Transverse colon (tissue), 4 donors: Measurements from ENCODE around the gene FLYWCH1. TPM values are rescaled to one million over a fixed set of nuclear protein-coding genes. Genes with fewer than 3 reads are reported as not detected.

Experiments used
- DNase-seq: peaks from one replicate; pipeline ENCODE4 v3.0.0-alpha.2; 2019
- H3K27ac ChIP-seq, 4 donors: fragments of 200-600 bp; sonication (generic); 2 replicates each; pipeline ENCODE4 v1.5.1; 2016 to 2018; ENCODE audit warnings: inconsistent platforms in 4 of 4
- H3K27me3 ChIP-seq: fragments of 200-600 bp; sonication (generic); 2 replicates; pipeline ENCODE4 v1.5.1; 2017; ENCODE audit warnings: inconsistent platforms
- H3K36me3 ChIP-seq, 4 donors: fragments of 200-600 bp; sonication (generic); 2 replicates each; pipeline ENCODE4 v1.5.1; 2017 to 2019; ENCODE audit warnings: inconsistent platforms in 4 of 4
- H3K4me1 ChIP-seq, 4 donors: fragments of 200-600 bp; sonication (generic); 2 replicates each; pipeline ENCODE4 v1.5.1; 2017 to 2020; ENCODE audit warnings: inconsistent platforms in 4 of 4
- H3K4me3 ChIP-seq, 4 donors: fragments of 200-600 bp; sonication (generic); 1 replicate in 1 of 4; 2 replicates in 3 of 4; pipeline versions ENCODE4 v1.5.1 to v1.6.1; 2017 to 2019; ENCODE audit warnings: inconsistent platforms in 4 of 4
- H3K9me3 ChIP-seq, 2 donors: fragments of 200-600 bp; sonication (generic); 2 replicates each; pipeline ENCODE4 v1.5.1; 2017 to 2019; ENCODE audit warnings: inconsistent platforms in 2 of 2
- EP300 ChIP-seq: sonication (generic); formaldehyde crosslinking; IDR thresholded peaks from one replicate; pipeline ENCODE4 v1.6.1; 2017; ENCODE audit warnings: antibody characterized with exemption, low read depth
- POLR2A ChIP-seq: fragments of 450-650 bp; IDR thresholded peaks from one replicate; pipeline ENCODE4 v1.6.1; 2016; ENCODE audit warnings: antibody characterized with exemption, mild to moderate bottlenecking, moderate library complexity
- POLR2AphosphoS5 ChIP-seq, 3 donors: sonication (generic); formaldehyde crosslinking; IDR thresholded peaks; one replicate each; pipeline ENCODE4 v1.6.1; 2016; ENCODE audit warnings: antibody characterized with exemption in 3 of 3
- whole genome bisulfite sequencing, 2 donors: methylation state at CpG; one replicate each; pipeline ENCODE4 v1.1.5; 2018; ENCODE audit warnings: low coverage in 1 of 2; 5-methylcytosine and 5-hydroxymethylcytosine counted together
- in situ Hi-C, 4 donors: fragments of 200-750 bp; cut with MboI; loops; one replicate each; pipeline versions ENCODE4 v1.15.0 to v1.15.1; 2017; ENCODE audit warnings: low sequenced_read_pairs in 3 of 4, low pct_ligation_motif_present in 1 of 4, low pct_unique_long_range_greater_than_20kb in 1 of 4
- intact Hi-C: fragments of 100-400 bp; cut with DNase I; formaldehyde crosslinking; loops from one replicate; pipeline ENCODE4 v1.15.1; 2023; ENCODE audit warnings: low total_unique reads
- total RNA-seq, 4 donors: library from RNA; depleted of rRNA; stranded (reverse); fragments of >200 nt; gene quantifications; one replicate each; pipeline ENCODE4 v1.1.0, GENCODE V29; 2016
- TF ChIP-seq, protein P1 (sequence below), 5 experiments: fragments of 200-600 bp in 3 of 5; fragments of 450-650 bp in 2 of 5; sonication (generic) in 3 of 5; IDR thresholded peaks; 1 replicate in 2 of 5; 2 replicates in 3 of 5; pipeline ENCODE4 v1.5.1; 2016 to 2017; ENCODE audit warnings: antibody characterized with exemption in 5 of 5, inconsistent platforms in 3 of 5, mild to moderate bottlenecking in 2 of 5, moderate library complexity in 1 of 5

FLYWCH1 gene
- total RNA-seq, 4 donors from 2014 or later: 29.1 to 59.1 (median 34.6) TPM

DNA sequence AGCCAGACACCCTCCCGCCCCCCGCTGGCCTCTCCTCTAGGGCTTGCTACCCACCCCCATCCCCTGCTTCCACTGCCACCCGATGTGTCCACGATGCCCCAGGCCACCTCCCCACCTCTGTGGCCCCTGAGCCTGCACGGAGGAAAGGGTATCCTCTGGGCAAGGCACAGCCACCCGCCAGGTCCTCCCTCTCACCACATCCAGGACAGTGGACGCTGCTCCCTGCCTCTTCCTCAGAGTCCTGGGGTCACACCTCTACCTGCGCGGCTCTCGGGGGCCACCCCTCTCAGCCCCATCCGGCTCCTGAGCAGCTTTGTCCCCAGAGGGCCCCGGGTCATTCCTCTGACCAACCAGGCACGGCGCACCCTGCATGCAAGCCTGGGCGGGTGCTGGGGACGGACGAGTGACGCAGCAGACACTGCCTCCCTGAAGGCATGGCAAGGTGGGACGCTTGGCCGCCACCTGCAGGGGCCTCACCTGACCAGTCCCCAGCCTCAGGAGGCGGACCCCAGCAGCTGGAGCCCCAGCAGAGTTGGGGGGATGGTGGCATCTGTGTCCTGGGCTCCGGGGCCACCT lies 24.8 kb downstream of the FLYWCH1 start:
- Histone ChIP-seq H3K27ac (no peak overlapping the region), H3K4me1 (no peaks in the 10 kb centered on the region), H3K36me3 (peaks cover 0 to 51% (median 13%) of the 10 kb centered on the region in 4 donors), H3K9me3 (no peaks in the 10 kb centered on the region), H3K4me3 (no peak overlapping the region), H3K27me3 (no peaks in the 10 kb centered on the region)
- in situ Hi-C loops: no loop called here
- DNase-seq: no peak
- TF ChIP-seq EP300 (no peak), POLR2AphosphoS5 (IDR thresholded peaks at IDR 0.05) (no peak), POLR2A (no peak)
- TF ChIP-seq, protein P1, sequence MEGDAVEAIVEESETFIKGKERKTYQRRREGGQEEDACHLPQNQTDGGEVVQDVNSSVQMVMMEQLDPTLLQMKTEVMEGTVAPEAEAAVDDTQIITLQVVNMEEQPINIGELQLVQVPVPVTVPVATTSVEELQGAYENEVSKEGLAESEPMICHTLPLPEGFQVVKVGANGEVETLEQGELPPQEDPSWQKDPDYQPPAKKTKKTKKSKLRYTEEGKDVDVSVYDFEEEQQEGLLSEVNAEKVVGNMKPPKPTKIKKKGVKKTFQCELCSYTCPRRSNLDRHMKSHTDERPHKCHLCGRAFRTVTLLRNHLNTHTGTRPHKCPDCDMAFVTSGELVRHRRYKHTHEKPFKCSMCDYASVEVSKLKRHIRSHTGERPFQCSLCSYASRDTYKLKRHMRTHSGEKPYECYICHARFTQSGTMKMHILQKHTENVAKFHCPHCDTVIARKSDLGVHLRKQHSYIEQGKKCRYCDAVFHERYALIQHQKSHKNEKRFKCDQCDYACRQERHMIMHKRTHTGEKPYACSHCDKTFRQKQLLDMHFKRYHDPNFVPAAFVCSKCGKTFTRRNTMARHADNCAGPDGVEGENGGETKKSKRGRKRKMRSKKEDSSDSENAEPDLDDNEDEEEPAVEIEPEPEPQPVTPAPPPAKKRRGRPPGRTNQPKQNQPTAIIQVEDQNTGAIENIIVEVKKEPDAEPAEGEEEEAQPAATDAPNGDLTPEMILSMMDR (IDR thresholded peaks at IDR 0.05): no peak
- WGBS, 2 donors: 85% methylated on average over 15 of the region's 22 CpGs; no CpG with 5 or more reads in 1 of the 2 donors
- intact Hi-C loops: no loop called here

DNA sequence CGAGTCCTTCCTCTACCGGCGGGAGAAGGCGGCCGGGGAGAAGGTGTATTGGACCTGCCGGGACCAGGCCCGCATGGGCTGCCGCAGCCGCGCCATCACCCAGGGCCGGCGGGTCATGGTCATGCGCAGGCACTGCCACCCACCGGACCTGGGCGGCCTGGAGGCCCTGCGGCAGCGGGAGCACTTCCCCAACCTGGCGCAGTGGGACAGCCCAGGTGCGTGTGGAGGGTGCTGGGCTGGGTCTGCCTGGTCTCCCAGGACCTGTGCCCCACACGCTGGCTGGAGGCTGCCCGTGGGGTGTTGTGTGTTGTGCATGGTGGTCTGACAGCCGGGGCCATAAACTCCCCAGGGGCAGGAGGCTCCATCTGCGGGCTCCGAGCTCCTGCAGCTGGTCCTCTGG lies 25.4 kb downstream of the FLYWCH1 start:
- no peaks in the 10 kb centered on the region for H3K27me3 ChIP-seq
- no peaks in the 10 kb centered on the region for H3K4me1 ChIP-seq
- no peaks in the 10 kb centered on the region for H3K9me3 ChIP-seq
- H3K4me3 ChIP-seq: no peak overlapping the region
- no peak overlapping the region for H3K27ac ChIP-seq
- in situ Hi-C loops (no loop called here), intact Hi-C loops (no loop called here)
- H3K36me3 ChIP-seq: peaks cover 0 to 51% (median 13%) of the 10 kb centered on the region in 4 donors
- DNase-seq: no peak
- 94% methylated on average over 24 of the region's 24 CpGs; no CpG with 5 or more reads in 1 of the 2 donors for WGBS, 2 donors
- no peak for TF ChIP-seq EP300
- TF ChIP-seq, protein P1 (IDR thresholded peaks at IDR 0.05): no peak
- TF ChIP-seq POLR2AphosphoS5 (IDR thresholded peaks at IDR 0.05): no peak
- no peak for TF ChIP-seq POLR2A

DNA sequence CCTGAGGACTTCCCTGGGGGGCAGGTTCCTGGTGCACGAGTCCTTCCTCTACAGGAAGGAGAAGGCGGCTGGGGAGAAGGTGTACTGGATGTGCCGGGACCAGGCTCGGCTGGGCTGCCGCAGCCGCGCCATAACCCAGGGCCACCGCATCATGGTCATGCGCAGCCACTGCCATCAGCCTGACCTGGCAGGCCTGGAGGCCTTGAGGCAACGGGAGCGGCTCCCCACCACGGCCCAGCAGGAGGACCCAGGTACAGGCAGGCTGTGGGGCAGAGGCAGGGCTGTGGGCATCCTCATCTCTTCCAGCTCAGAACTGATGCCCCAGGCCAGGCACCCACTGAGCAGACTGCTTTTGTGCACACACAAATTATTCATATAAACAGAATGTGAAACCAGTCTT lies 26.5 kb downstream of the FLYWCH1 start:
- H3K4me3 ChIP-seq: no peak overlapping the region
- no peaks in the 10 kb centered on the region for H3K27me3 ChIP-seq
- H3K9me3 ChIP-seq: no peaks in the 10 kb centered on the region
- H3K4me1 ChIP-seq: no peaks in the 10 kb centered on the region
- intact Hi-C loops: no loop called here
- H3K36me3 ChIP-seq: peaks cover 0 to 48% (median 13%) of the 10 kb centered on the region in 4 donors
- no peak for DNase-seq
- 95% methylated on average over 12 of the region's 12 CpGs; no CpG with 5 or more reads in 1 of the 2 donors for WGBS, 2 donors
- no peak overlapping the region for H3K27ac ChIP-seq
- TF ChIP-seq POLR2A (no peak), POLR2AphosphoS5 (IDR thresholded peaks at IDR 0.05) (no peak), EP300 (no peak)
- TF ChIP-seq, protein P1 (IDR thresholded peaks at IDR 0.05): no peak
- in situ Hi-C loops: no loop called here

DNA sequence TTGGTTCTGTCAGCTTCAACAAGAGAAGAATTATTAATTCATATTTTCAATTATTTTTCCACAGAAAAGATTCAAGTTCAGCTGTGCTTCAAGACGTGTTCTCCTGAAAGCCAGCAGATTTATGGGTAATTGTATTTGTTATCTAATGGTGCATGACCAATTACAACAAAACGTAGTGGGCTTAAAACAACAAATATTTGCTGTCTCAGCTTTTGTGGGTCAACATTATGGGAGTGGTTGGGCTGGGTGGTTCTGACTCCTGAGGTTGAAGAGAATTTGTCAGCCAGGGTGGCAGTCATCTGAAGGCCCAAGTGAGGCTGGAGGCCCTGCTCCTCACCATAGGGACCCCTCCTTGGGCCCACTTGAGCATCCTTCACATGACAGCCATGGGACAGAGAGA lies 28.2 kb downstream of the FLYWCH1 start:
- in situ Hi-C loops (no loop called here), intact Hi-C loops (no loop called here)
- H3K36me3 ChIP-seq: peaks cover 0 to 34% (median 10%) of the 10 kb centered on the region in 4 donors
- no peak overlapping the region for H3K4me3 ChIP-seq
- no peaks in the 10 kb centered on the region for H3K4me1 ChIP-seq
- TF ChIP-seq POLR2A: no peak
- TF ChIP-seq, protein P1 (IDR thresholded peaks at IDR 0.05): no peak
- no peak for TF ChIP-seq EP300
- TF ChIP-seq POLR2AphosphoS5 (IDR thresholded peaks at IDR 0.05): no peak
- no peak overlapping the region for H3K27ac ChIP-seq
- no peak for DNase-seq
- 87 to 88% methylated on average over 2 of the region's 2 CpGs for WGBS, 2 donors
- no peaks in the 10 kb centered on the region for H3K9me3 ChIP-seq
- H3K27me3 ChIP-seq: no peaks in the 10 kb centered on the region
